Erythroblast (primary cell): ENCODE measurements around the gene GPR55.

Experiments used
- GATA1 ChIP-seq: IDR thresholded peaks from 2 replicates; pipeline ENCODE4 v1.6.1; 2011; ENCODE audit warnings: low read depth, mild to moderate bottlenecking, control low read depth, low read length, moderate library complexity
- POLR2A ChIP-seq: IDR thresholded peaks from 2 replicates; pipeline ENCODE4 v1.6.1; 2011; ENCODE audit warnings: mild to moderate bottlenecking, low read length

- TF ChIP-seq POLR2A (no peak), GATA1 (no peak)
These were observed 49.4 kb downstream of the GPR55 start for GRCh38 chr2:230875347-230876315.
